HEK293 (cell line): ENCODE measurements around the gene SYNGR3.

Experiments used
- GFI1B ChIP-seq: fragments of 450-650 bp; formaldehyde crosslinking; IDR thresholded peaks from 2 replicates; pipeline ENCODE4 v1.5.1; 2016; ENCODE audit warnings: missing biosample characterization, missing genetic modification characterization
- KLF10 ChIP-seq: fragments of 450-650 bp; IDR thresholded peaks from 2 replicates; pipeline ENCODE4 v1.5.1; 2018; ENCODE audit warnings: missing biosample characterization, mild to moderate bottlenecking, missing genetic modification characterization
- PATZ1 ChIP-seq: fragments of 450-650 bp; formaldehyde crosslinking; IDR thresholded peaks from 2 replicates; pipeline ENCODE4 v1.5.1; 2016; ENCODE audit warnings: missing biosample characterization, missing genetic modification characterization
- ZBTB11 ChIP-seq: fragments of 450-650 bp; formaldehyde crosslinking; conservative IDR thresholded peaks from 2 replicates; pipeline ENCODE4 v1.5.1; 2016; ENCODE audit warnings: low read depth, missing biosample characterization, missing genetic modification characterization
- ZBTB26 ChIP-seq: fragments of 450-650 bp; formaldehyde crosslinking; optimal IDR thresholded peaks from 2 replicates; pipeline ENCODE3; 2016; ENCODE audit warnings: missing biosample characterization, mild to moderate bottlenecking, missing genetic modification characterization
- ZBTB8A ChIP-seq: fragments of 450-650 bp; formaldehyde crosslinking; IDR thresholded peaks from 2 replicates; pipeline ENCODE4 v1.5.1; 2016; ENCODE audit warnings: missing biosample characterization, missing genetic modification characterization
- ZNF2 ChIP-seq: fragments of 450-650 bp; formaldehyde crosslinking; IDR thresholded peaks from 2 replicates; pipeline ENCODE4 v1.5.1; 2016; ENCODE audit warnings: missing biosample characterization, missing genetic modification characterization
- ZNF24 ChIP-seq: fragments of 450-650 bp; formaldehyde crosslinking; IDR thresholded peaks from 2 replicates; pipeline ENCODE4 v1.5.1; 2016; ENCODE audit warnings: missing biosample characterization, missing genetic modification characterization
- ZNF280D ChIP-seq: fragments of 450-650 bp; formaldehyde crosslinking; IDR thresholded peaks from 2 replicates; pipeline ENCODE4 v1.5.1; 2016; ENCODE audit warnings: missing biosample characterization, missing genetic modification characterization
- ZNF391 ChIP-seq: fragments of 450-650 bp; formaldehyde crosslinking; IDR thresholded peaks from 2 replicates; pipeline ENCODE4 v1.5.1; 2016; ENCODE audit warnings: low read depth, missing biosample characterization, missing genetic modification characterization, borderline replicate concordance
- ZNF449 ChIP-seq: fragments of 450-650 bp; formaldehyde crosslinking; IDR thresholded peaks from 2 replicates; pipeline ENCODE4 v1.5.1; 2017; ENCODE audit warnings: missing biosample characterization, mild to moderate bottlenecking, missing genetic modification characterization, moderate library complexity
- ZNF501 ChIP-seq: fragments of 450-650 bp; formaldehyde crosslinking; IDR thresholded peaks from 2 replicates; pipeline ENCODE4 v1.5.1; 2016; ENCODE audit warnings: missing biosample characterization, missing genetic modification characterization
- ZNF518A ChIP-seq: fragments of 450-650 bp; formaldehyde crosslinking; conservative IDR thresholded peaks from 2 replicates; pipeline ENCODE4 v1.5.1; 2016; ENCODE audit warnings: low read depth, missing biosample characterization, missing genetic modification characterization
- ZNF521 ChIP-seq: fragments of 450-650 bp; formaldehyde crosslinking; IDR thresholded peaks from 2 replicates; pipeline ENCODE4 v1.5.1; 2017; ENCODE audit warnings: missing biosample characterization, mild to moderate bottlenecking, missing genetic modification characterization
- ZNF561 ChIP-seq: fragments of 450-650 bp; IDR thresholded peaks from 2 replicates; pipeline ENCODE4 v1.5.1; 2018; ENCODE audit warnings: missing biosample characterization, missing genetic modification characterization, borderline replicate concordance
- ZNF600 ChIP-seq: fragments of 450-650 bp; formaldehyde crosslinking; IDR thresholded peaks from 2 replicates; pipeline ENCODE4 v1.5.1; 2016; ENCODE audit warnings: missing biosample characterization, missing genetic modification characterization
- ZNF639 ChIP-seq: fragments of 450-650 bp; formaldehyde crosslinking; IDR thresholded peaks from 2 replicates; pipeline ENCODE4 v1.5.1; 2016; ENCODE audit warnings: missing biosample characterization, missing genetic modification characterization
- ZNF707 ChIP-seq: fragments of 450-650 bp; formaldehyde crosslinking; IDR thresholded peaks from 2 replicates; pipeline ENCODE4 v1.5.1; 2016; ENCODE audit warnings: missing biosample characterization, missing genetic modification characterization
- ZNF76 ChIP-seq: fragments of 450-650 bp; formaldehyde crosslinking; IDR thresholded peaks from 2 replicates; pipeline ENCODE4; 2016; ENCODE audit warnings: low read depth, missing biosample characterization, missing genetic modification characterization, borderline replicate concordance
- ZXDB ChIP-seq: fragments of 450-650 bp; formaldehyde crosslinking; IDR thresholded peaks from 2 replicates; pipeline ENCODE4 v1.5.1; 2016; ENCODE audit warnings: missing biosample characterization, missing genetic modification characterization

The SYNGR3 gene

GRCh38 chr16:1971796-1972489, 17.8 kb upstream of the SYNGR3 start, which contains the start of gene TBL3 (continued):
- TF ChIP-seq ZNF280D (tag by site-specific recombination) (no peak), ZNF518A (tag by site-specific recombination) (peak; percentile 95), ZNF449 (no peak; the same call in 1 of the 2 replicates), ZNF561 (tag by site-specific recombination) (peak; percentile 95), ZNF600 (tag by site-specific recombination) (no peak; the same call in 1 of the 2 replicates), ZNF707 (no peak), GFI1B (tag by site-specific recombination) (no peak), ZBTB8A (tag by site-specific recombination) (peak; percentile 68), ZNF521 (no peak), ZNF391 (peak; percentile 84; the same call in 1 of the 2 replicates), ZNF76 (tag by site-specific recombination) (peak; percentile 96), ZBTB11 (tag by site-specific recombination) (peak; percentile 94), ZNF501 (tag by site-specific recombination) (peak; percentile 79), ZBTB26 (peak; percentile 100), ZXDB (peak; percentile 98), ZNF2 (tag by site-specific recombination) (peak; percentile 96), PATZ1 (tag by site-specific recombination) (peak; percentile 95), KLF10 (tag by site-specific recombination) (peak; percentile 84), ZNF639 (peak; percentile 99), ZNF24 (tag by site-specific recombination) (peak; percentile 92)
